A172 (cell line): ENCODE measurements around the gene PPP1R15B. TPM values are rescaled to one million over a fixed set of nuclear protein-coding genes. Genes with fewer than 3 reads are reported as not detected.
"Not testable (repeated sequence)": the region's sequence is repeated elsewhere in the genome, so short reads cannot be mapped to it uniquely, and the experiment has no call there.

Experiments used
- DNase-seq: peaks from one replicate; pipeline ENCODE4 v3.0.0-alpha.2; 2015; ENCODE audit warnings: low spot score
- total RNA-seq: library from RNA; depleted of rRNA; stranded (reverse); fragments of >200 nt; shearing (Covaris generic); gene quantifications from 2 replicates; pipeline ENCODE4 v1.2.3, GENCODE V29; 2014

Gene PPP1R15B
- total RNA-seq, 1 experiment from 2014 or later, result 34.5 TPM

DNA sequence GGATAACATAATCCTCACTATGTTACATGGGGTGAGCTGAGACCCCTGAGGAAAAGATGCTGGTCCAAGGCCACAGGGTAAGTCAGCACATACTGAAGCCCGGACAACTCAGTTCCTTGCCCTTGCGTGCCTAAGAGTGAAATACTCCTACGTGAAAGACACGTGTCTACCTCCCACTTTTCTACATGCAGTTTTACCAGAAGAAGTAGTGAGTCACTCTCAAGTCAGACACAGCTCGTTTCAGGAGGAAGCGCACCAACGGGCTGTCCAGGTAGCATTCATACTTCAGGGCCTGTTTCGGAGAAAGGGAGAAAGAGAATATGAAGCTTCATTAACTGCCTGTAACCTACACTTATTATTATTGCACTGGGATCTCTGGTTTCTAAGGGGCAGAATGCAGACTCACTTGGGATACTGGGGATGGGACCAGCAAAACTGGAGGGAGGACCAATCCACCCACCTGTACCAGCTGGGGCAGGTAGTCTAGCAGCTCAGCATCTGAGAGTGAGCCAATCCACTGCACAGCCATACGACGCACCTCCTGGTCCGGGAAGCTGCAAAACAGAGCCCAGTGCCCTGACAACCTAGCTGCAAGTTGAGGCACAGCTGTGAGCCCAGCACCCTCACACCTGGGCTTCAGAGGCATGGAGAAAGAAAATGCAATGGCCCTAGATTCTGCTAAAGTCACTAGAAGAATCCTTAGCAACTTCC lies 32.4 kb upstream of the PPP1R15B start:
- DNase-seq, result no peak

DNA sequence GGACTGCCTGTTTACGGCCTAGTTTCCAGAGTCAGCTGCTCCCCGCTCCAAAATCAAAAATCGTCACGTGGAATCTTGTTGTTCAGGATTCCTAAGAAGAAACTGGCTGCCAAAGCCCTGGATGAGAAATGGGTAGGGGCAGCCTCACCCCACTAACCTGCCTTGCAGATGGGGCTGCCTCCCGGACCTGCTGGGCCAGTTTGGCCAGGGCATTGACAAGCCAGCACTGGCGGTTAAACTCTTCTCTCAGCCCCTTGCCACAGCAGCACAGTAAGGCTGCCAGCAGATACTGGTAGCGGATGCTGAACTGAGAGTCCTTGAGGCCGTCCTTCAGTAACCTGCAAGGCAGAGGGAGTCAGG lies 31.6 kb upstream of the PPP1R15B start:
- DNase-seq, result no peak

DNA sequence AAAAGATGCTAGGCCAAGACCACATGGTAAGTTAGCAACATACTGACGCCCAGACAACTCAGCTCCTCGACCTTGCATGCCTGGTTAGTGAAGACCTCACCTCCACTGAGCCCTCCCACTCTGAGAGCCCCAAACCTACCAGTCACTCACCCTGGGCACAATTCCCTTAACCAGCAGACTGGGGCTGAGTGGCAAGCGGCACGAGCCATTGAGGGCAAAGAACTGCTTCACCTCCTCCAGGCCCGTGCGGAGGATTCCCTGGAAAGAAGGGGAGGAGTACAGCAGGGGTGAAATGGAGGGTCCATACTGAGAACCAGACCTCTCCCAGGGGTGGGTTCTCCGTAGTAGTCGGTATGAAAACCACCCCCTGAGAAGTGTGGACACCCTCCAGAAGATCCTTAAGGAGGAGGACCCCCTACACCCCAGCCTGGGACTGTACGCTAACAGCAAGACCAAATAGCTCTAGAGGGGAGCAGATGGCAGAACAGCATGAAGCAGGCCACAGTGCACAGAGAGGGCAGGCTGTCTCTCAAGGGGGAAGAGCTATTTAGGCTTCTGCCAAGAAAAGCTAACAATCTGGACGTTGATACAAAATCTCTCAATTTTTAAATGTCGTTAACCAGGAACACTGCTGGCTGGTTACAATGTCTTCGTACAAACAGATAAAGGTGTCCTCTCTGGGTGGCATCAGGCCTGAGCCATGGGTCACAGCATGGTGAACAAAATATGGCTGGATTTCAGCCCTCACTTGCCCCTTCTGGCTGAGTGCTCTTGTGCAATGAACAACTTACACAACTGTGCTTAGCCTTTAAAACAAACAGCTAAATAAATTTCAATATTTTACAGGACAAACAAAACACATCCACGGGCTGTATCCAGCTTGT lies 31.0 kb upstream of the PPP1R15B start:
- no peak for DNase-seq

DNA sequence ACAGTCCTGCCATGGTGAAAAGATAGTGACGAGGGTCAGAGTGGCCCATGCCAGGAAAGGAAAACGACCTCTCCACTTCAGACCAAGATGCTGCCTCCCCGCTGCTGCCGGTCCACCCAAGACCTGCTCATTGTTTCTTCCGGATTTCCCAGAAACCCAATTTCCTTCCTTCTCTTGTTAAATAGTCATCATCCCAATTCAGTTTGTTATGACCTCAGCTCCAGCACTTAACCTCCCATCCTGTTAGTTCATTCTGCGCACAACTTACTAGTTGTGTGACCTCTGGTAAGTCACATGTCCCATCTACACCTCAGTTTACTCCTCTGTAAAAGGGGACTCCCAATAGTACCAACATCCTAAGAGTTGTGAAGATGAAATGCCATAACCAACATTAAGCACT lies 29.9 kb upstream of the PPP1R15B start:
- DNase-seq, result no peak

DNA sequence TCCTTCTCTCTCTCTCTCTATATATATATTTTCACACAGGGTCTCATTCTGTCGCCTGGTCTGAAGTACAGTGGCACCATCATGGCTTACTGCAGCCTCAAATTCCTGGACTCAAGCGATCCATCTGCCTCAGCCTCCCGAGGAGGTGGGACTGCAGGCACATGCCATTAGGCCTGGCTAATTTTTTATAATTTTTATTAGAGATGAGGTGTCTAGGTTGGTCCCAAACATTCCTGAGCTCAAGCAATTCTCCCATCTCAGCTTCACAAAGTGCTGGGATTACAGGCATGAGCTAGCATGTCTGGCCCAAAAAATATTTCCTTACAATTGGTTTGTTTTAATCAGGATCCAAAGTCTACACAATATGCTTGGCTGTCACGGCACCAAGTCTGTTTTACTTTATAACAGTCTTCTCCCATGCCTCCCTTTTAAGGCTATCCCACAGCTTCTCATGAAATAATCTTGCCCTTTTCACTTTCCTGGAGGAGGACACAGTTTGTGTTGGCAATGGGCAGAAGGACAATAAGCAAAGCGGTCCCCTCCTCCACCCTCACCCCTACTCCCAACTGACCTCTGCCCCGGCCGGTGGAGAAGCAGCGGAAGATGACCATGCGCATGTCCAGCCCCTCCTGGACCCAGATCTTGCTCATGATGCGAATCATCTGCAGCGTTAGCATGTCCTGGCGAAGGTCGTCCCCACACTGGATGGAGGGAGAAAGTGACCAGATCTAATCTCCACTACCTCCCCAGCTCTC lies 28.2 kb upstream of the PPP1R15B start:
- DNase-seq, result no peak

DNA sequence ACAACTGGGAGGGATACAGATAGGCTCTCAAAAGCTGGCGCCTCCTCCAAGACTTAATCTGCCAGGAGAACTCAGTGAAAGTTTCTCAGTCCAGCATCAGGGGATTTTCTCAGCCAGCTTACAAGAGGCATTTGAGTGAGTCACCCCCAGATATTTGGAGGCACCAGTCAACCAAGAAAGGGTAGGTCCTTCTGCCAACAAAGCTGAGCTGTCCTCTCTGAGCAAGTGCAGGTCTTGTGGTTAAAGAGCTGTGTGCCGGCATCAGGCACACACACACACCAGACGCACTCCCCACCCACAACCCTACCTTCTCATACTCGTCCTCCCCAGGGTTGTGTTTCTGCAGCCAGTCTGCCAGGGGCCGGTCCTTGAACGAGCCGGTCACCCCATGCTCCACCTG lies 27.0 kb upstream of the PPP1R15B start:
- peak; percentile 99 for DNase-seq

DNA sequence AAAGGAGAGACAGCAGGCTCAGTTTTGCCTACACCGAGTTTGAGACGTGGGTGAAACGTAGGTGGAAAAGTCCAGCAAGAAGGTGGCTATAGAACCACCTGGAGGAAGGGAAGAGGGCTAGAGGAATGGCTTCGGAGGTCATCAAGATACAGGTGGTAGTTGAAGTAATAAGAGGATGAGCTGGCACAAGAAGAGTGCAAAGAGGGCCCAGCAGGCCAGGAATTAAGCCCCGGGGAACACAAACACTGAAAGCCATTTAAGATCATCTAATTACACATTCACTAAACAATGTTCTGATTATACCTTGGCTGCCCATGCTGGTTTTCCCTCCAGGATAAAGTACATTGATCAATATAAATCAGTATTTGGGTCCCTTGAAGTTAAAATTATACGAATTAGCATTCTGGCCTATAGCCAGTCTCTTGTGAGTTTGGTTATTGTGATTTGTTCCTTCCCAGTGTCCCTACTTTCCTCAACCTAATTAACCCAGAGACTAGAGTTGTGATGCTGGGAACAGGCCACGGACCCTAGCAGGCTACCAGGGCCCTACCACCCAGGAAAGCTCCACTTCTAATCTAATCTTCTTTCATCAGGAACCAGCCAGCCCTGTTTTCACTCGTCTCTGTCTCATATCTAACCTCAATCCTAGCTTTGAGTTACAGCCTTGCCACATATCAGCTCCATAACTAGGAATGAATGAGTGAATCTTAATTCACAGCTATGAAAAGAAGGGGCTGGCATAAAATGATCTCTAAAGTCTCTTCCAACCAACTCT lies 26.4 kb upstream of the PPP1R15B start:
- DNase-seq, result no peak

DNA sequence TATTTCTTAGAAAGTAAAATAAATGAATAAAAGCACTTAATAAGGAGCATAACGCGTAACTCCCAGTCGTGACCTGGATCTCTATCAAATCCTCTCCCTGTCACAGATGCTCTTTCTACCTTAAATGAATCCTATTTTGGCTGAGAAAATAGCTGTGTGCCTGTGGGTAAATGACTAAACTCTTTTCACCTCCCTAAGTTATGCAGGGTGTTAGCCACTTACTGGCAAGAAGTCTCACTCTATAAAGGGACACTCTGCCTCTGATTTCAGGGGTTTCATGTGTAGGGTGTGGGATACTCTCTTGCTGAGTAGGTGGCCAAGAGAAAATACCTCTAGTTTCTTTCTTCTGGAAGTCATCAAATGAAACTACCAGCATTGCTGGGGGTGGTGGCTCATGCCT lies 24.3 kb upstream of the PPP1R15B start:
- DNase-seq, result no peak

DNA sequence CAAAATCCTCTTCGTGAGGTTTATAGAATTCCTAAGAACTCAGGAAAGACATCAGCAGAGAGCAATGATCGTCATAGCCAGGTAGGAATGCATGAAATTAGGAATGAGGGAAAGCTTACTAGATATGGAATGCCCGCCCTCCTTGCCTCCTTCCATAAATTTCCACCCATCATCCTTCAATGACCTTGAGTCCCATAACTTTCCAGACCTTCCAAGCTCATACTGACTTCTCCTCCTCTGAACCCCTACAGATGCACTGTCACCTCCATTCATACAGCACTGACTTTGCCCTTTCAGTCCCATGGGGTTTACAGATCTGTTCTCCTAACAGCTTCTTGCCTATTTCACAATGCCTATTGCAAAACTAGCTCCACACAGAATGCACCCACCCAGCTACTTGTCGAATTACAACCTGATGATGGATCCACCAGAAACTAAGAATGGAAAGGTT lies 23.8 kb upstream of the PPP1R15B start:
- no peak for DNase-seq

DNA sequence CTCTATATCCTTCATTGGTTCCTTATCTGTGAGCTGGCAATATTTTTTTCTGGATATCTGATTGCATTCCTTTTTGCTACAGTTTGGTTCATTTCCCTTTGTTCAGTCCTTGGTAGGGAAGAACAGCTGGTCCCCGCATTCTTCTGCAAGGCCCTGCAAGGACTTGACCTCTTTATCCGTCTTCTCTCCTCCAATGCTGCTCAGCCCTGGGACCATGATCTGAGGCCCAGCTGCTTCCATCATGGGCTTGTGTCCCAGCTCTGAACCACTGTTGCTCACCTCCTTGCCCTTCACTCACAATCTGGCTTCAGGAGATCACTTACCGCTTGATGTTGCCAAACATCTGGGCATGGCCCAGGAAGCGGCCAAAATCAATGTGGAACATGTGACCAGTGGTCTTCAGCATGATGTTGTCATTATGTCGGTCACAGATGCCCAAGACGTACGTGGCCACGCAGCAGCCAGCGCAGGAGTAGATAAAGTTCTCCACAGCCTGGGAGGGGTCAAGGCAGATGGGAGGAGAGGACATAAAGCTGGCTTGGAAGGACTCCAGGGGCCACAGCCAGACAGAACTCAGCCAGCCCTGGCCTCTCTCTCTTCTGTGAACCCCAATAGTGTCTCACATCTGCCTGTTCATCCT lies 22.6 kb upstream of the PPP1R15B start:
- DNase-seq, result no peak

DNA sequence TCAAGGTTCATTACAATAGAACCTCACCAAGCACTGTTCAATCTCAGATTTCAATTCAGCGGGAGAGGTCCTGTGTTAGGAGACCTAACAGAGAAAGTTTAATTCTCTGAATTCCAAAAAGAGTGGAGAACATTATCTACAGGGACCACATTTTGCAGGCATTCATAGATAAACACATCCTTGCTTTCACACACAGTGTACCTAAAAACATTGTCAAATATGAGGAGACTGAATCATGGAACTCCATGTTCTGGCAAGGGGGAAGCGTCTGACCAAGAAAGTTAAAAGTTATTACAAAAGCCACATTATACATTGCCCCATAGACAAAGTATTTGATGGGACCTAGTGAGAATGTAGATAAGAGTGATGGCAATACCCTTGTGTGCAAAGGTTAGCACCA lies 21.1 kb upstream of the PPP1R15B start:
- no peak for DNase-seq

DNA sequence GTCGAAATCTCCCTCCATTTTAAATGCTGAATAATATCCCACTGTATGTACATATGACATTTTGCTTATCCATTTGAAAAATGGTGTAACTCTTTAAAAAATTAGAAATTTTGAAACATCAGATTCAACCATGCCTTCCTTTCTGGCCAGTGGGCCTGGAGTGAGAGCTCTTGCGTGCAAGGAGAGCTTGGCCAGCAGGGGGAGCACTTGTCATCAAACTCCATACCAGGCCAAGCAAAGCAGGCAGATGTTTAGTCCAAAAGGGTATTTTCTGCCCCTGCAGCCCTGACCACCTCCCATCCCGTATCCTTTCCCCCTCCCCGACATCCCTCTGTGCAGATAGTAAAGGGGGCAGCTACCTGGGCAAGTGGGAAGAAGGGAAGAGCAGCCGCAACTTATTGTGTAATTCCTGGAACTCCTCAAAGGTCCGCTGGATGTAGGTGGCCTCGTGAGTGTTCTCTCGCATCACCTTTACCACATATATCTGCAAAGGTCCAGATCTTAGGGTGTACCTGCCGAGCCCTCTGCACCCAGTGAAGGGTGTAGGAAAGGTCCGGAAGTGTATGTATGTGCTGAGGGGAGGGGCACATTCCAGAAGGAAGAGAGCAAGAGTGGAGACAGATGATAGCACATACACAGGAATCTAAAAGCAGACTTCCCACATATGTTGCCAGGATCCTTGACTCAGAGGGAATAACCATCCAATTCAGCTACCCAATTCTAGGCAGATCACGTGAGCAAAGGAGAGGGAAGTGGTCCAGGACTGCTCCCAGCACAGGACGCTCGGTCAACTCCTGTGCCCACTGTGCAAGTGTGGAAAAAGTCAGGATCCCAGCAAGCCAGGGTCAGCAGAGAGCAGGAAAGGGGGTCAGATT lies 19.9 kb upstream of the PPP1R15B start:
- DNase-seq, result peak; percentile 72

DNA sequence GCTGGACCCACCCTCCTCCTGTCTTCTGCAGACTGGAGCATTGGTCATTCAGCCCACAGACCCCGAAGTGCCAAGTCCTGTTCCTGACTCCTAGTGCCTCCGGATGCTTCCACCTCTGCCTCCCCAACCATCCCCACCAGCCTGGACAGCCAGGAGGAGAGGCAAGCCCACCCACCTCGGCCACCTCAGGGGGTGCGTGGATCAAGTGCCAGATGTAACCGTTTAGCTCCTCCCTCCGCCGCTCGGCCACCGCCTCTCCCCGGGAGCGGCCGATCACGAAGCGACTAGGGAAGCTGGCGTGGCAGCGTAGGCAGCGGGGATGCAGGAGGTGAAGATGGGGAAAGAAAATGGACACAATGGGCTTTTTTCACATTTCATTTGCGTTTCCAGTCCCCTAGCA lies 18.1 kb upstream of the PPP1R15B start:
- no peak for DNase-seq

DNA sequence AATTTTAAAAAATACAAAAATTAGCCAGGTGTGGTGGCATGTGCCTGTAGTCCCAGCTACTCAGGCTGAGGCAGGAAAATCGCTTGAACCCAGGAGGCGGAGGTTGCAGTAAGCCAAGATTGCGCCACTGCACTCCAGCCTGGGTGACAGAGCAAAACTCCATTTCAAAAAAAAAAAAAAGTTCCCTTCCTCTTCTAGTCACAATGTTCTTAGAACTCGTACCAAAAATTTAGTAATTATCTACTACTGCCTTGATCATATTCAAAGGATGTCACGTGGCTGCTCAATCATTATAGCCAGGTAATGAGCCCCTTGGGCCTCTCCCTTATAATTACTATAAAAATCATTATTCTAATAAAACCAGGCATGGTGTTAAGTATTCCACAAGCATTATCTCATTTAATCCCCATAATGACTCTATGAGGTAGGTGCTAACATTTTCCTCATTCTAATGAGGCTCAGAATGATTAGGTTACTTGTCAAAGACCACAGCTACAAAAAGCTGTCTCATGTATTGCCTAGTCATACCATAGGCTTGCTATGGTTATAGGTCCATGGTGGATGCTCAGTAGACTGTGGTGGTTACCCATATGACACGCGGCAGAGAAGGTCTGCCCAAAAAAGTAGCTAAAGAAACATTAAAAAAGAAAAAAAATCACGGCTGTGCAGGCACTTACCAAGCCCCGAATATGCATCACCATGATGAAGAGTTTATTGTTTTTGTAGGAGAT lies 15.5 kb upstream of the PPP1R15B start:
- DNase-seq, result no peak

DNA sequence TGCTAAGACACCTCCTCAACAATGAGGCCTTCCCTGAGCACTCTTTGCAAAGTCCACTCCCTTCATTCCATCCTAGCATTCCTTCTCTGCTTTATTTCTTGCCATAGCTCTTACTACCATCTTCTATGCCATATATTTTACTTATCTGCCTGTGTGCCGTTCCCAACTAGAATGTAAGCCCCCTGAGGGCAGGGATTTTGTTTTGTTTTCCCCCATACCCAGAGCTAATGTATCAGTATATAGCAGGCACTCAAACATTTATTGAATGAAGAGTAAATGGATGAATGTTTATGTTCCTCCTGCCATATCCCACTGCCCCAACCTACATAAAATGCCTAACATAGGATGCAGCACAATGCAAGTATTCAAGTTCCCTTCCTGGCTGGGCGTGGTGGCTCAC lies 14.9 kb upstream of the PPP1R15B start:
- DNase-seq, result no peak

DNA sequence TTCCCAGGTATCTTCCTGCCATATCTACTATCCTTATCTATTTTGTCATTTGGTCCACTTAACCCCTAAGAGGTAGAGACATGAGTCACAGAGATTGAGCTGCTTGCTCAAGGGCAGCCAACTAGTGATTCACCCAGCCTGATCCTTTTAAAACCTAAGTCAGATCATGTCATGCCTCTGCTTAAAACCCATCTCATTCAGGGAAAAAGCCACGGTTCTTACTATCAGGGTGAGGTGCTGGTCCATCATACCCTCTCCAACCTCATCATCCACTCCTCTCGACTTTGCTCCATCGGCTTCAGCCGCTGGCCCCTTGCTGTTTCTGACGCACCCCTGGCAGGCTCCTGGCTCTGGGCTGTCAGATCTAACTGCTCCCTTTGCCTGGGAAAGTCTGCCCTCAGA lies 14.4 kb upstream of the PPP1R15B start:
- peak; percentile 95 for DNase-seq

DNA sequence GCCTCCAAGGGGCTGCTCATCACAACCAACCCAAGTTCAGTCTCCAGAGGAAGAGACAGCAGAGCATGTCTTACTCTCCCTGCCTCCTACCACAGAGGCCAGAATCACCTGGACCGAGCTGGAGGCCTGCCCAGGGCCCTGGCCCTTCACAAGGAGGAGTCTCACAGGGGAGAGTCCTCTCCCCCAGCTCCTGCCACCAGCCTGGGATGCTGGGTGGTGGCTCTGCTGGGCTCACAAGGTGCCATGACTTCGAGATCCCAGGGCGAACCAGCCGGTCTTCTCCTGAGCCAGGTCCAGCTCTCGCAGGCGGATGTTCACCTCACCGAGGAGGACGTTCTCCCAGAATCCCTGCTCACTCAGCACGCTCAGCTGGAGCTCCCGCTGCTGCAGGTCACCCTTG lies 13.0 kb upstream of the PPP1R15B start:
- DNase-seq, result no peak

DNA sequence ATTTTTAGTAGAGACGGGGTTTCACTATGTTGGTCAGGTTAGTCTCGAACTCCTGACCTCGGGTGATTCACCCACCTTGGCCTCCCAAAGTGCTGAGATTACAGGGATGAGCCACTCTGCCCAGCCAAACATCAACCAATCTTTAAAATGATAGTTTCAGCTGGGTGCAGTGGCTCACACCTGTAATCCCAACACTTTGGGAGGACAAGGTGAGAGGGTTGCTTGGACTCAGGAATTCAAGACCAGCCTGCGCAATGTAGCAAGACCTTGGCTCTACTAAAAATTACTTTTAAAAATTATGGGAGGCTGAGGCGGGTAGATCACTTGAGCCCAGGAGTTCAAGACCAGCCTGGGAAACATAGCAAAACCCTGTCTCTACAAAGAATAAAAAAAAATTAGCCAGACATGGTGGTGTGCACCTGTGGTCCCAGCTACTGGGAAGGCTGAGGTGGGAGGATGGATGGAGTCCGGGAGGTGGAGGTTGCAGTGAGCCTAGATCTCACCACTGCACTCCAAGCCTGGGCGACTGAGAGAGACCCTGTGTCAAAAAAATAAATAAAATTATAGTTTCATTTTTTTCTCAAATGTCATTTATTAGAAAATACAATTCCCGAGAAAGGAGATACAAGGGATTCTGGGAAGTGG lies 10.6 kb upstream of the PPP1R15B start:
- DNase-seq, result not testable (repeated sequence)

DNA sequence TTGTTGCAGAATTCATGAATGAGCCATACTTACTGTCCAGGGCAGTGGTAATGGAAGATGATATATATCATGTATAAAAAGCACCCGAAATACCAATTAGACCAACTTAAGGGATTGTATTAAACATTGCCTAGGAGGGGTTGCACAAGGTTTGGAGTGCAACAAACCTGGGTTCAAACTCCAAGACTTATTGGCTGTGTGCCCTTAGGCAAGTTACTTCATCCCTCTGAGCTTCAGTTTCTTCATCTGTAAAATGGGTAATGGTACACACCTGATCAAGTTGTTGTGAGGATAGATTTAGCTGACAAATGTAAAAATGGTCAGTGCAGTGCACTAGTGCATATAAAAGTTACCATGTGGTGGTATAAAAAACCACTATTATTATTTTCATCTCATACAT lies 9.8 kb upstream of the PPP1R15B start:
- DNase-seq, result no peak
